Right lobe of liver (tissue), 6 donors: ENCODE results near the gene STK16. TPM values are rescaled to one million over a fixed set of nuclear protein-coding genes. Genes with fewer than 3 reads are reported as not detected.

ENCODE experiments used
- ATAC-seq, 4 donors: fragments of 200-7000 bp; cut with Tn5 transposase; one replicate each; pipeline ENCODE4 v1.9.1; 2020; ENCODE audit warnings: mild to moderate bottlenecking in 4 of 4, moderate library complexity in 4 of 4
- DNase-seq, 3 donors: peaks; one replicate each; pipeline ENCODE4 v3.0.0-alpha.2; 2020
- H3K27ac ChIP-seq, 3 donors: fragments of 200-600 bp; one replicate each; pipeline ENCODE4 v1.8.0; 2022
- H3K27me3 ChIP-seq, 2 donors: fragments of 200-600 bp; one replicate each; pipeline ENCODE4 v1.8.0; 2022
- H3K36me3 ChIP-seq, 4 donors: fragments of 200-600 bp; sonication (generic) in 1 of 4; one replicate each; pipeline versions ENCODE4 v1.5.1 to v1.8.0; 2017 to 2022; ENCODE audit warnings: control low read depth in 1 of 4
- H3K4me1 ChIP-seq, 4 donors: fragments of 200-600 bp; sonication (generic) in 1 of 4; one replicate each; pipeline versions ENCODE4 v1.5.1 to v1.8.0; 2017 to 2022; ENCODE audit warnings: control low read depth in 1 of 4
- H3K4me3 ChIP-seq, 3 donors: fragments of 200-600 bp; one replicate each; pipeline ENCODE4 v1.8.0; 2022
- H3K9me3 ChIP-seq, 4 donors: fragments of 200-600 bp; sonication (generic) in 1 of 4; one replicate each; pipeline versions ENCODE4 v1.5.1 to v1.8.0; 2017 to 2022; ENCODE audit warnings: control low read depth in 1 of 4
- CTCF ChIP-seq, 4 donors: fragments of 200-600 bp in 3 of 4; fragments of 450-650 bp in 1 of 4; IDR thresholded peaks; one replicate each; pipeline versions ENCODE4 v1.5.1 to v1.8.0; 2016 to 2022; ENCODE audit warnings: antibody characterized with exemption in 4 of 4, mild to moderate bottlenecking in 2 of 4
- POLR2A ChIP-seq: fragments of 450-650 bp; IDR thresholded peaks from one replicate; pipeline ENCODE4 v1.6.1; 2017; ENCODE audit warnings: antibody characterized with exemption, mild to moderate bottlenecking
- WGBS: methylation state at CpG from one replicate; pipeline ENCODE4 v1.1.6; 2018; ENCODE audit warnings: low coverage, low lambda C conversion rate; ENCODE audit not compliant: insufficient coverage; ENCODE audit errors: missing lambda C conversion rate; 5-methylcytosine and 5-hydroxymethylcytosine counted together
- intact Hi-C, 2 donors: fragments of 100-400 bp; cut with DNase I; formaldehyde crosslinking; loops; one replicate each; pipeline versions ENCODE4 v1.11.2 to v1.14.1; 2022
- total RNA-seq, 6 experiments: library from RNA; depleted of rRNA in 2 of 6; stranded (reverse); fragments of >200 nt in 2 of 6; fragmentation: NEBNext Ultra II Directional in 3 of 6; extraction: Animal tissue kit (Norgen Biotek cat#: 25700) in 3 of 6; gene quantifications; one replicate each; pipeline versions ENCODE4 v1.1.0 to v1.2.4, GENCODE V29; 2016 to 2023
- donor health status: DM: no; HTN: yes; CAD: no.
- donor health status: DM: no; HTN: no; CAD: no.
- donor health status: DM: no; HTN: no; CAD: no.
- donor health status: DM: no; HTN: yes; CAD: no.
- donor health status: DM: no; HTN: yes; CAD: no.

STK16 gene
- total RNA-seq, 6 experiments from 2014 or later = 17.7 to 28.1 (median 21.9) TPM

GRCh38 chr2:219274361-219274921, 29.2 kb downstream of the STK16 start:
- Histone ChIP-seq H3K27me3 (no peaks in the 10 kb centered on the region), H3K4me3 (no peak overlapping the region), H3K4me1 (peaks cover 0 to 21% (median 4%) of the 10 kb centered on the region in 4 donors), H3K27ac (no peak overlapping the region), H3K9me3 (no peaks in the 10 kb centered on the region), H3K36me3 (no peaks in the 10 kb centered on the region)
- intact Hi-C loops = no loop called here
- no peak for ATAC-seq
- no peak for DNase-seq
- TF ChIP-seq POLR2A (no peak), CTCF (IDR thresholded peaks at IDR 0.05) (no peak)
- 33% methylated on average over 1 of the region's 6 CpGs for WGBS

GRCh38 chr2:219277703-219278654, 32.7 kb downstream of the STK16 start:
- peaks cover 0 to 23% (median 2%) of the 10 kb centered on the region in 4 donors for H3K36me3 ChIP-seq
- 36% methylated on average over 19 of the region's 25 CpGs for WGBS
- H3K4me3 ChIP-seq = peak overlapping the region in 1 of 3 donors; percentile 28
- peak; percentile 87 to 99 (median 98) for TF ChIP-seq CTCF (IDR thresholded peaks at IDR 0.05)
- no peak for TF ChIP-seq POLR2A
- no peaks in the 10 kb centered on the region for H3K27me3 ChIP-seq
- DNase-seq = peak; percentile 74 to 85 (median 84)
- H3K4me1 ChIP-seq = peaks cover 0 to 15% (median 0%) of the 10 kb centered on the region in 4 donors
- no peaks in the 10 kb centered on the region for H3K9me3 ChIP-seq
- H3K27ac ChIP-seq = peak overlapping the region; percentile 95 to 100 (median 99)
- intact Hi-C loops = no loop called here
- ATAC-seq = peak; percentile 60 to 71 (median 68)

GRCh38 chr2:219278655-219279150, 33.4 kb downstream of the STK16 start:
- 12% methylated on average over 8 of the region's 9 CpGs for WGBS
- intact Hi-C loops = no loop called here
- Histone ChIP-seq H3K4me3 (peak overlapping the region; percentile 48 to 93 (median 75)), H3K27ac (peak overlapping the region; percentile 95 to 100 (median 99)), H3K36me3 (peaks cover 0 to 28% (median 5%) of the 10 kb centered on the region in 4 donors), H3K9me3 (no peaks in the 10 kb centered on the region), H3K4me1 (peaks cover 0 to 15% (median 0%) of the 10 kb centered on the region in 4 donors), H3K27me3 (no peaks in the 10 kb centered on the region)
- no peak for DNase-seq
- peak in 2 of 4 donors; percentile 52 to 61 for ATAC-seq
- TF ChIP-seq CTCF (IDR thresholded peaks at IDR 0.05) = no peak
- no peak for TF ChIP-seq POLR2A

GRCh38 chr2:219279151-219279915, 34.1 kb downstream of the STK16 start, which contains the start of gene DNAJB2:
Gene DNAJB2, plus strand, starts transcription at chr2:219279366. Its CDS starts 468 bp downstream, at chr2:219279834.
- Histone ChIP-seq H3K27me3 (no peaks in the 10 kb centered on the region), H3K9me3 (no peaks in the 10 kb centered on the region), H3K36me3 (peaks cover 0 to 33% (median 5%) of the 10 kb centered on the region in 4 donors), H3K4me3 (peak within 1 kb of the TSS; percentile 48 to 93 (median 75)), H3K4me1 (peaks cover 0 to 15% (median 0%) of the 10 kb centered on the region in 4 donors), H3K27ac (peak within 1 kb of the TSS; percentile 95 to 100 (median 99))
- 0% methylated on average over 12 of the region's 65 CpGs for WGBS
- intact Hi-C loops = no loop called here
- peak; percentile 99 for DNase-seq
- TF ChIP-seq CTCF (IDR thresholded peaks at IDR 0.05) (peak in 1 of 4 donors; percentile 5), POLR2A (peak; percentile 96)
- peak; percentile 94 to 97 (median 96) for ATAC-seq
